Body of pancreas (tissue), 4 donors: Measurements from ENCODE around the gene ADAM10.

ENCODE experiments used
- CTCF ChIP-seq, 7 experiments: fragments of 450-650 bp in 4 of 7; fragments of 200-600 bp in 3 of 7; sonication (generic) in 3 of 7; IDR thresholded peaks; one replicate each; pipeline ENCODE4 v1.5.1; 2016 to 2019; ENCODE audit warnings: antibody characterized with exemption in 7 of 7
- POLR2A ChIP-seq, 3 donors: fragments of 450-650 bp; IDR thresholded peaks; one replicate each; pipeline ENCODE4 v1.6.1; 2016; ENCODE audit warnings: antibody characterized with exemption in 3 of 3, mild to moderate bottlenecking in 2 of 3

GRCh38 chr15:58762285-58762684 is 12.8 kb upstream of the ADAM10 start:
- no peak for TF ChIP-seq CTCF (IDR thresholded peaks at IDR 0.05)
- no peak for TF ChIP-seq POLR2A (IDR thresholded peaks at IDR 0.05)
